HG03442 (cell line): Measurements from ENCODE around the gene RAMP1.

ENCODE experiments used
- ATAC-seq: cut with Tn5 transposase; IDR thresholded peaks from one replicate; pipeline ENCODE4 v1.9.1; 2021; ENCODE audit warnings: mild to moderate bottlenecking, moderate library complexity; ENCODE audit not compliant: unreplicated experiment

The RAMP1 gene

GRCh38 chr2:237894396-237894979, 35.1 kb downstream of the RAMP1 start:
- ATAC-seq: no peak

GRCh38 chr2:237894986-237895543, 35.6 kb downstream of the RAMP1 start:
- ATAC-seq: no peak

- ATAC-seq: no peak
These were observed 36.4 kb downstream of the RAMP1 start for GRCh38 chr2:237895544-237896506.

DNA sequence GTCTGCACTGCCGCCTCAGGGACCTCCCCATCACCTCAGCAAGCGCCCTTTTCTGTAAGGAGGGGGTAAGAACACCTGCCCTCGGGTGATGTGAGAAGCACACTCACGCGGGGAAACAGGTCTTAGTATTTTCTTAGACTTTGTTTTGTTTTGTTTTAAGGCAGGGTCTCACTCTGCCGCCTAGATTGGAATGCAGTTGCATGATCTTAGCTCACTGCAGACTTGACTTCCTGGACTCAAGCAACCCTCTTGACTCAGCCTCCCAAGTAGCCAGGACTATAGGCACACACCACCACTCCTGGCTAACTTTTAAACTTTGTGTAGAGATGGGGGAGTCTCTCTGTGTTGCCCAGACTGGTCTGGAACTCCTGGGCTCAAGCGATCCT, 37.1 kb downstream of the RAMP1 start:
- ATAC-seq: no peak

GRCh38 chr2:237896956-237897355, 37.5 kb downstream of the RAMP1 start:
- ATAC-seq: no peak

DNA sequence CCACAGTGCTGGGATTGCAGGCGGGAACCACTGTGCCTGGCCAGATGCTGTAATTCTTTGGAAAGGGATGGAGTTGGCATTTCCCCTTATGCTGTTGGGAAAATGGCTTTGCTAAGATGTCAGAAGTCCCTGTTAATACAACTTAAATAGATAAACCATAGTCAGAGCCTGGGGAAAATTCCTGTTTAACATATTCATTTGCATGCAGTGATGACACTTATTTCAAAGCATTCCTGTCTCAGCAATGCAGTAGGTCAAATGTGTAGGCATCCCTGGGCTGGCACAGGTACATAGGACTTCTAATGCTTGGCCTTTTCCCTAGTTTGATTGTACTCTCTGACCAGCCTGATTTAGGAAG, 38.6 kb downstream of the RAMP1 start:
- no peak for ATAC-seq

- ATAC-seq: no peak
These were observed 41.7 kb downstream of the RAMP1 start for GRCh38 chr2:237900891-237901831.

DNA sequence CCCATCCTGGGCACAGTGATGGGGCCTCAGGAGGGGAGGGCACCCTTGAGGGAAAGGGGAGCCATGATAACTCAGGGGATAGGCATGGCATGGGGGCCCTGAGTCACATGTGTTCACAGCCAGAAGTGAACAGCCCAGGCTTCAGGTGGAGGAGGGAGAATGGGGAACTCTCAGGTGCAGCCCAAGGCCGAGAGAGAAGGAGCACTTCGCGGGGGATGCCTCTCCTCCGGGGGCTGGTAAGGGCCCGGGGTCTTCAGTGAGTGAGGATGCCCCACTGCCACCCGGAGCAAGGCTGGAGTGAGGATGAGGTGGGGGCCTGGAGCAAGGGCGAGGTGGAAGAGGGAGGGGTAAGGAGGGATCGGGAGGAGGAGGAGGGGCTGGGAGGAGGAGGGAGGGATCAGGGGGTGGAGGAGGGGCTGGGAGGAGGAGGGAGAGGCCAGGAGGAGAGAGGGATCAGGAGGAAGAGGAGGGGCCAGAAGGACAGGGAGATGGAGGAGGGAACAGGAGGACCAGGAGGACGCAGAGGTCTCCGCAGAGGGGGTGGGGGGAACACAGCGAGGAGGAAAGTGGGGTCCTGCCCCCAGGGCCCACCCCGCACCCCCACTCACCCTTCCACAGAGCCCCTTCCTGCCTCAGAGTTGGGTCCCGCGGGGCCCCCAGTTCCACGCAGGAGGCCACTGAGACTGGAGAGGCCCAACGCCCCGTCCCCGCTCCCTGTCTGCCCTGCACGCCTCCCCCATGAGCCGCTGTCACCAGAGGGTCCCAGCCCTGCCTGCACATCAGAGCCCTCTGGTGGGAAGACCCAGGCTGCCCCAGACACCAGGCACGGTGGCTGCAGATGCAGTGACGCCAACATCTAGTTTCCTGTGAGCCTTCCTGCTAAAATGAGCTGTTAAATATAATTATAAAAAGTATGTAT, 42.8 kb downstream of the RAMP1 start:
- ATAC-seq: no peak

GRCh38 chr2:237904831-237905599, 45.6 kb downstream of the RAMP1 start:
- ATAC-seq: no peak

GRCh38 chr2:237907144-237907543, 47.7 kb downstream of the RAMP1 start:
- no peak for ATAC-seq

DNA sequence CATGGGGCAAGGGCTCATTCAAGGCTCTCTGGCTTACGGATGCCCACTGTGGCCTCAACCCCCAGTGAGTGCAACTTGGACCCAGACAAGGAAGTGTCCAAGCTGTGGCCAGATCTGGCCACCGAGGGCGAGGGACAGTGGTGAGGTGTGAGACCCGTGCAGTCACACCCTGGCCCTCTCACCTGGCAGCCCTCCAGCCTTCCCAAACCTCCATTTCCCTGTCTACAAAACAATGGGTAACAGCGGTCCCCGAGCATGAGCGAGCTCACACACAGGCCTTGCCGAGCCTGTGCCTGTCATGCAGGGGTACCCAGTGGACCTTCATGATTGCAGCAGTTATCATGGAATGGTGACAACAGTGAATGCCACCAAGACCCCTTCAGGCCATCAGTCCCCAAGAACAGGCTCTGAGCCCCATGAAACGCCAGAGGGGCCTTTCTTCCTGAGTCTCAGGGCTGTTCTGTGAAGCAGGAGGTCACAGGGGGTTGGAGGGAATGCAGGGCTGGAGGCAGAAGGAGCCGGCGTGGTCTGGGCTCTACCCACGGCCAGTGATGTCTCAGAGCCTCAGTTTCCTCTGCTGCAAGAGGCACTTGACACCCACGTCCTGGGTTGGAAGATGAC, 49.8 kb downstream of the RAMP1 start:
- no peak for ATAC-seq

- no peak for ATAC-seq
These were observed 50.5 kb downstream of the RAMP1 start for GRCh38 chr2:237909801-237910475.

GRCh38 chr2:237910576-237911362, 51.3 kb downstream of the RAMP1 start:
- no peak for ATAC-seq

GRCh38 chr2:237911363-237912017, 52.1 kb downstream of the RAMP1 start:
- ATAC-seq: no peak

DNA sequence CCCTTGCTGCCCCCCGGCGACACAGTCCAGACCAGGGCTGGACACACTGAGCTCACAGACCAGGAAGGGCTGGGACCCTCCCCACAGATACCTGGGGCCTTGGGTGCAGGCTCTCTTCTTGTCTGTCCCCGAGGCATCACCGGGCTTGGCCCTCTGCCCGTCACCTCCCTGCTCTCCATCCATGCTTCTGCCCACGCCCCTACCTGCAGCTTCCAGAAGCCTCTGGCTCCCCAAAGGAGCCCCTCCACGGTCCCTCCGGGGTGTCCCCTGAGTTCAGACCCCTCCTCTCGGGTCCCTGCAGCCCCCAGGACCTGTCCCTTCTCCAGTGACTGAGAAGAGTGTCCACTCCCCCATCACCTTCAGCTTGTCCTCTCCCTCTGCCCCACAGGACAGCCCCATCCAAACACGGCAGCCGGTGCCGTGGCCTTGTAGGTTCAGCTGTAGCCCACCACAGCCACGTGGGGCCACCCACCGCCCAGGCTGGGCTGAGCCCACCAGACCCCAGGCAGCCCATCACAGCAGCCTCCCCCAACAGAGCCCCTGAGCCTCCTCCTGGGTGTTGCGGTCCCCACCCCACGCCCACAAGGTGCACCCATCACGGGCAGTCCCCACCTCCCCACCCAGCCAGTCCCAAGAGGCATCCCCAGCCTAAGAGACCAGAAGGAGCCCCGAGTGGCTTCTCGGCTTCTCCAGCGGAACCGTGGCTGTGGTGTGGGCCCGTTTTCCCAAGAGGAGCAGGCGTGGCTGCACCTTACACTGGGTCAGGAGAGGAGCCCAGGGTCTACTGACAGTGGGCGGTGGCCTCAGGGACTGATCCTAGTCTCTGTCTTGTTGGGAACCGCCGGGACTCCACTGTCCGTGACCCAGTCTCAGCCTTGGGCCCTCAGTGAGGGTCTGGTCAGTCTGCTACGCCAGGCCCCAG, 53.1 kb downstream of the RAMP1 start:
- ATAC-seq: no peak
